Ishikawa (cell line): Measurements from ENCODE around the gene CADM1.

ENCODE experiments used
- CEBPB ChIP-seq: IDR thresholded peaks from 2 replicates; pipeline ENCODE4 v1.6.1; 2012
- EP300 ChIP-seq: IDR thresholded peaks from 2 replicates; pipeline ENCODE4 v1.6.1; 2012; ENCODE audit warnings: borderline replicate concordance
- TEAD4 ChIP-seq: IDR thresholded peaks from 2 replicates; pipeline ENCODE4 v1.6.1; 2012
- USF1 ChIP-seq: IDR thresholded peaks from 2 replicates; pipeline ENCODE4 v1.6.1; 2012

DNA sequence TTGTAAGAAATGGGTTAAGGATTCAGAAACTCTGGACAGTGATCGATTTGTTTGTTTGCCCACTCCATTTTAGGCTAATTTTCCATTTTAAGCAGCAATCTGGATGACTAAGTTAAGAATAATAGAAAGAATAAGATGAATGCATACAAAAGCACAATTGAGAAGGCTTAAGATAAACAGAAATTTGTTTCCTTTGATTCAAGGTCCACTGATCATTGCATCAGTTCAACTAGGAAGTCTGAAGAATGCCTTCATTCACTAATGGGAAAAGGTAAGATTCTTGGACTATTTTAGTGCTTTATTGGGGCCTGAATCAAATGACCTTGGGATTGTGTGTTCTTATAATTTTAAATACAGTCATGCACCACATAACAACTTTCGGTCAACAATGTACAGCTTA lies 140.8 kb downstream of the CADM1 start:
- TF ChIP-seq TEAD4 (no peak), EP300 (no peak), CEBPB (no peak), USF1 (no peak)
